NCI-H1105 (cell line): ENCODE data around the gene EXOSC7.
A peak's percentile ranks its signal among the peaks of the same experiment; 100 is the strongest.
"Not testable (repeated sequence)": the region's sequence is repeated elsewhere in the genome, so short reads cannot be mapped to it uniquely, and the experiment has no call there.

ENCODE experiments used
- DNase-seq: peaks from one replicate; lab custom pipeline; 2025; lab: John Stamatoyannopoulos, UW

Gene EXOSC7

GRCh38 chr3:44976002-44976815 lies at the start of gene EXOSC7, which contains the start of gene ZDHHC3:
EXOSC7 (plus strand) TSS chr3:44976244; CDS start chr3:44976278, 34 bp downstream.
ZDHHC3 (minus strand) TSS chr3:44976174; CDS start chr3:44959436, 16,738 bp downstream.
- DNase-seq, result peak; percentile 71

DNA sequence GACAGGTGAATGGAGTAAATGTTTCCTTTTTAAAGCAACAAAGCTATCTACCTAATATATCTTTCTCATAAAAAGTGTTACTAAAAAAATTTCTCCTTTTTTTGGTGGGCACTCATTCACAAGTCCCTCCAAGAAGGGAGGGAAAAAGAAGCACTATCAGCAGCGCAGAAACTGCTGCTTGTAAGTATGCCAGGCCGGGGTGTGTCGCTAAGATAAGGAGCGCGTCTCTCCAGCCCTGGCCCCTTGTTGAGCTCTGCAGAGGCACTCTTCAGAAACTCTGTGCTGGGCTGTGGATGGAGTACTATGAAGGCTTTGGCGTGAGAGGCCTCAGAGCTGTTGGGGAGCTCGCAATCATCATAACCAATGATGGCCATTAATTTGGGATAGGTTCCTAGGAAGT lies 49.1 kb upstream of the EXOSC7 start:
- no peak for DNase-seq

DNA sequence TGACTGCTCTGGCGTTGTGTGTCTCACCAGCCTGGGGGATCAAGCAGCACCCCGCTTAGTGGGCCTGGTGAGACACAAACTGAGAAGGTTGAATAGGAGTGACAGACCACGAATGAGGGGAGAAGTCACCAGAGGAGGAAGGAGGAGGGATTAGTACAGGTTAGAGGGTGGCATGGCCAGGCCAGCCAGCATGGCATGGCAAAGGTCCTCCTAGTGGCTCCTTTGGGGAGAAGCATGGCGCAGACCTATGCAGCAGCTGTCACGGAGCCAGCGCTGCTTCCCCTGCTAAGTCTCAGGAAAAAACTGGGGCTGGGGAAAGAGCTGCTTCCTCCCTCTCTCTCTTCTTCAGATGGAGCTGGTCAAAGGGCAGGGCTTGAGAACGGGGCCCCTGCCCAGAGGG lies 48.7 kb upstream of the EXOSC7 start:
- no peak for DNase-seq

- DNase-seq, result no peak
Measured at GRCh38 chr3:44929782-44930181, 46.3 kb upstream of the EXOSC7 start.

DNA sequence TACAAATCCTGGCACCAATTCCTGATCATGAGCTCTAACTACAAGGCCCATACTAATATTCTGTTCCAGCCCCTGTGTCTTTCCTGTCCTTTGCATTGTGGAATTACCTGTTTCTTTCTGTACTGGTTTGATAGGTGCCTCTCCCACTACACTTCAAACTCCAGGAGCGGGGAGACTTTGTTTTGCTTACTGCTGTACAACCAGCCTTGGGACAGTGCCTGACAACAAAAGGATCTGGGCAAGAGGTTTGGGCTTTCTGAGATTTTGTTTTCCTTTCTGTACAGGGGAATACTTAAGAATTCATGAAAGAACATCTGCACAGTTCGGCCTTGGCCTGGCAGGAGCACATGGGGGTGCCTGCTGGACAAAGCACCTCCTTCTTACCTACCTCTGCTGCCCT lies 45.1 kb upstream of the EXOSC7 start:
- no peak for DNase-seq

GRCh38 chr3:44931791-44932190 lies 44.3 kb upstream of the EXOSC7 start:
- no peak for DNase-seq

DNA sequence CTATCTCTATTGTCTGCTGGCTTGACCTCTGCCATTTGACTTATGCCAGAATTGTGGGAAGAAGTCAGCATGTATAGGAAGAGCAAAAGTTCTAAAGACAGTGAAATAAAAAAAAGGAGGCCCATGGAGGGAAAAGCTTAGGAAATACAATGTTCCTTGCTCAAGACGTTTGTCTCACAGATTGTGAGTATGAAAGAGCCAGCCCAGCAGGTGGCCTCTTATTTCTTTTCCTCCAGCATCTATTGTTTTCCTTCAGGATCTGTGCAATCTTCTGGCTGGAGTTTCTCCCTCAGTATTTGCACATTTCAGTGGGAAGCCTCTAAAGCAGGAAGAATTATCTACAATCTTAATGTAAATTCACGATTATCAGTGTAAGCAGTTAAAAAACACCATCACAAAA lies 43.8 kb upstream of the EXOSC7 start:
- DNase-seq, result no peak

- no peak for DNase-seq
Measured at GRCh38 chr3:44932986-44933944, 42.8 kb upstream of the EXOSC7 start.

- no peak for DNase-seq
Measured at GRCh38 chr3:44939581-44940036, 36.4 kb upstream of the EXOSC7 start.

GRCh38 chr3:44942202-44942921 lies 33.7 kb upstream of the EXOSC7 start:
- DNase-seq, result no peak

GRCh38 chr3:44948239-44948638 lies 27.8 kb upstream of the EXOSC7 start:
- no peak for DNase-seq

DNA sequence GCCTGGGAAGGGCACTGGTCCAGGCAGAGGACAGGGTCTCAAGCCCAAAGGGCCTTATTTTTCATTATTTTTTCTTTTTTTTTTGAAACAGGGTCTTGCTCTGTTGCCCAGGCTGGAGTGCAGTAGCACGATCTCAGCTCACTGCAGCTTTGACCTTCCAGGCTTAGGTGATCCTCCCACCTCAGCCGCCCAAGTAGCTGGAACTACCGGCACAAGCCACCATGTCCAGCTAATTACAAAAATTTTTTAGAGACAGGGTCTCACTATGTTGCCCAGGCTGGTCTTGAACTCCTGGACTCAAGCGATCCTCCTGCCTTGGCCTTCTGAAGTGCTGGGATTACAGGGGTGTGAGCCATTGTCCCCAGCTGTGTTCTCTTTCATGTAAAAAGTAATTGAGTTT lies 26.3 kb upstream of the EXOSC7 start:
- not testable (repeated sequence) for DNase-seq

DNA sequence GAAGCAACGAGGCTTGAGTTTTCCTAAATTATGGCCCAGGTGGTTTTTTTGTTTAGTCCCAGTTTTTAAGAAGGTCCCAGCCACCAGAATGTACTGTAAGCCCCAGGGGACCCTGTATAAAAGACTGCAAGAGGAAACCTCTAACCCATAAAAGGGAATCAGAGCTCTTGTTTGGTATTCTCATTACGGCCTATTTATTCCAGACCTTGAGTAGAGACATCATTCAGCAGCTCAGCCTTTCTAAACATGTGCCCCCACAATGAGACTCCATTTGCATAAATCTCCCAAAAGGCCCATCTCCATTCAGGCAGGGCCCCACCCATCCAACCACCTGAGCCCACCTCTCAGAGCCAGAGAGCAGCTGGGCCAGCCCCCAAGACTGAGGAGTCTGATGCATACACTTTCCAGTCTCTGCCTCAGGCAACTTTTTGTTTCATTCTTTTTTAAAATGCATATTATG lies 25.7 kb upstream of the EXOSC7 start:
- DNase-seq, result no peak

GRCh38 chr3:44952689-44953088 lies 23.4 kb upstream of the EXOSC7 start:
- no peak for DNase-seq

- DNase-seq, result no peak
Measured at GRCh38 chr3:44954304-44954703, 21.7 kb upstream of the EXOSC7 start.

- no peak for DNase-seq
Measured at GRCh38 chr3:44954962-44955361, 21.1 kb upstream of the EXOSC7 start.

DNA sequence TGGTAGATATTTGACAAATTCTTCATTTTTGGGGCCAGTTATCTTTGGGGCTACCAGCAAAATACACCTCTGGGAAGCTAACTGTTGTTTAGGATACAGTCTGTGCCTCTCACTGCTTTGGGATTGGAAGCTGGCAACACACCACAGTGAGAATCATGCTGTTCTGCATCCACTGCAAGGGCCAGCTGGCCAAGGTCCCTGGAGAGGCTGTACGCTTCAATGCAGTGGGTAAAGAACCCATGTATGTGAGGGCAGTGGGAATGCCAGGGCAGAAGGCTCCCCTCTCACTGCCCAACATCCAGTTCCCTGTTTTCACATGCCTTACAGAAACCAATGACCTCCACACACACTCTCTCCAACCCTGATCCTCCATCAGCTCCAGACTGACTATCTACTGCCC lies 20.1 kb upstream of the EXOSC7 start:
- DNase-seq, result no peak

DNA sequence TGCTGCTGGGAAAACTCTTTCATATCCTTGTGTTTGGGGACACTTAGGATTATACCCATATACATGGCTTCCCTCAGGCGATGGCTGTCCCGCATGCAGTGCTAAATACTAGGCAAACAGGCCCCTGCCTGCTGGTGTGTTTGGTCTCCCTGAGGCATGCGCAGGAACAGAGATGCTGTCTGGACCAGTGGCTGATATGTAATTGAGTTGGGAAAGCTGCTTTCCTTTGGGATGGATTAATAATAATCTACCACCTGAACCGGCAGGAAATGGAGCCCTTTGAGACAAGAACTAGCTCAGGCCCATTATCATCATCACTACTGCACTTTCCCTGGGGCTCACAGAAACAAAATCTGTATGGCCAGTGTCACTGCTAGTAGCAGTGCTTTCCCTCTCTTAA lies 18.1 kb upstream of the EXOSC7 start:
- DNase-seq, result no peak

DNA sequence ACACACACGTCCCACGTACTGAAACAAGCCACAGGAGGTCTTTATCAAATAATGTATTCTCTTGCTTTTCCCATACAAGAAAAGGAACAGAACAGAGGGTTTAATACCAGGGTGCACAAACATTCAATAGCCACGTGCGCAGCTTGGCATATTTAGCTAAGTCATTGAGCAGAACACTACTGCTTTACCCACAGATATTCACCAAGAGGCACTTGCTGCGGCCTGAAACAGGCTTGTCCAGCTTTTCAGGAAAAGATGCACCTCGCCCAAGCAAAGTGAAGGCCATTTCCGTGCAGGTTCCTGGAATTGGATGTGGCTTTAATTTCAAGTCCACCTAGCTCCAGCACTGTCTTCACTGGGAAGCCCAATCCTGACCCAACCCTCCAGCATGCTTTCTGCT lies 17.7 kb upstream of the EXOSC7 start:
- no peak for DNase-seq

DNA sequence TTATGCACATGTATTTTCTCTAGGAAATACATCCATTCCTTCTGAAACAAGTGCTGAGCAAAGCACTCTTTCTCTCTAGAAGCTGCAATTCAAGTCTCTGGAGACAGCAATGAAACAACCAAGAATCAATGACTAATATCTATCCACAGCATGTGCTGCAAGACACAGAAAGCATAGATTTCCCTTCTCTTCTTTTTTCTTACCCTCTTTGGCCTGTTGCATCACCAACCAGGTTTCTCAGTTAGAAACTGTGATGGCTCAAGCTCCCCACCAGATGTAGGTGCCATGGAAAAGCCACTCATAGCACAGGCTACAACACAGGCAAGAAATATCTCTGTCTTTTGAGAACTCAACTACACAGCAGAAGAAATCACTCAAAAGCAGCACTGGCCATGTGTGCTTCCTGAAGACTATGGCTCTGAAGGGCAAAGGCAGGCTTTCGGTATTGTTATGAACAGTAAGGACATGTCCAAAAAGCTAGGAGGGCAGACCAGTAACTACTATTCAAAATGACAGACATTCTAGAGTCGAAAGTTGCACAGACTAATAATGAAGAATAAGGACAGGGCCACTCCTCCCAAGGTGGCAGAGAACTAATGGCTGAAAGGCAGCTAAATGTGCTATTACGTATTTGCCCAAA lies 15.5 kb upstream of the EXOSC7 start:
- DNase-seq, result no peak

GRCh38 chr3:44961888-44962287 lies 14.2 kb upstream of the EXOSC7 start:
- no peak for DNase-seq
